HL-60/S4 treated with retinoic acid at 250 ng/mL for 4 days and 3 days (cell line): ENCODE measurements around the gene TMED3.
"Not testable (repeated sequence)": the region's sequence is repeated elsewhere in the genome, so short reads cannot be mapped to it uniquely, and the experiment has no call there.

Source experiments
- in situ Hi-C: fragments of 300-500 bp; cut with MboI; formaldehyde crosslinking; loops from 2 replicates; pipeline ENCODE4 v1.7.0; 2022; ENCODE audit warnings: low sequenced_read_pairs

The TMED3 gene

GRCh38 chr15:79315623-79316328 is 4.9 kb downstream of the TMED3 start:
- in situ Hi-C loops: no loop called here

- in situ Hi-C loops: no loop called here
These were observed 6.0 kb downstream of the TMED3 start for GRCh38 chr15:79316864-79317263.

GRCh38 chr15:79319973-79320372 is 9.1 kb downstream of the TMED3 start:
- in situ Hi-C loops: not testable (repeated sequence)

- in situ Hi-C loops: no loop called here
These were observed 11.0 kb downstream of the TMED3 start for GRCh38 chr15:79321876-79322275.

GRCh38 chr15:79322306-79322705 is 11.4 kb downstream of the TMED3 start:
- in situ Hi-C loops: no loop called here

GRCh38 chr15:79322945-79323344 is 12.0 kb downstream of the TMED3 start:
- in situ Hi-C loops: no loop called here

- in situ Hi-C loops: no loop called here
These were observed 18.3 kb downstream of the TMED3 start for GRCh38 chr15:79329171-79329611.

GRCh38 chr15:79332824-79333510 is 22.1 kb downstream of the TMED3 start:
- in situ Hi-C loops: no loop called here

GRCh38 chr15:79337591-79337990 is 26.7 kb downstream of the TMED3 start:
- in situ Hi-C loops: no loop called here

GRCh38 chr15:79339588-79340314 is 28.8 kb downstream of the TMED3 start:
- in situ Hi-C loops: no loop called here

GRCh38 chr15:79340315-79340602 is 29.3 kb downstream of the TMED3 start:
- in situ Hi-C loops: no loop called here

- in situ Hi-C loops: no loop called here
These were observed 30.5 kb downstream of the TMED3 start for GRCh38 chr15:79341396-79341795.

- in situ Hi-C loops: no loop called here
These were observed 38.6 kb downstream of the TMED3 start for GRCh38 chr15:79349525-79349924.

- in situ Hi-C loops: loop anchor here (25.0 kb wide), 1 partner anchor 510 kb away; no protein-coding TSS in a partner anchor
These were observed 41.3 kb downstream of the TMED3 start for GRCh38 chr15:79352206-79352605.

GRCh38 chr15:79357566-79357965 is 46.7 kb downstream of the TMED3 start:
- in situ Hi-C loops: loop anchor here (25.0 kb wide), 1 partner anchor 505 kb away; no protein-coding TSS in a partner anchor

GRCh38 chr15:79358069-79358468 is 47.2 kb downstream of the TMED3 start:
- in situ Hi-C loops: loop anchor here (25.0 kb wide), 1 partner anchor 504 kb away; no protein-coding TSS in a partner anchor

- in situ Hi-C loops: loop anchor here (25.0 kb wide), 1 partner anchor 498 kb away; no protein-coding TSS in a partner anchor
These were observed 53.8 kb downstream of the TMED3 start for GRCh38 chr15:79364571-79365240.

GRCh38 chr15:79365765-79366164 is 54.9 kb downstream of the TMED3 start:
- in situ Hi-C loops: loop anchor here (25.0 kb wide), 1 partner anchor 497 kb away; no protein-coding TSS in a partner anchor

GRCh38 chr15:79366691-79367090 is 55.8 kb downstream of the TMED3 start:
- in situ Hi-C loops: loop anchor here (25.0 kb wide), 1 partner anchor 496 kb away; no protein-coding TSS in a partner anchor

- in situ Hi-C loops: loop anchor here (25.0 kb wide), 1 partner anchor 492 kb away; no protein-coding TSS in a partner anchor
These were observed 59.8 kb downstream of the TMED3 start for GRCh38 chr15:79370716-79371115.

GRCh38 chr15:79371591-79371990 is 60.7 kb downstream of the TMED3 start:
- in situ Hi-C loops: loop anchor here (25.0 kb wide), 1 partner anchor 491 kb away; no protein-coding TSS in a partner anchor
